GM18868 (cell line): ENCODE measurements around the gene CSF3R.

Experiments
- ATAC-seq: cut with Tn5 transposase; IDR thresholded peaks from one replicate; pipeline ENCODE4 v1.9.1; 2021; ENCODE audit warnings: mild to moderate bottlenecking, moderate library complexity; ENCODE audit not compliant: unreplicated experiment

The CSF3R gene

DNA sequence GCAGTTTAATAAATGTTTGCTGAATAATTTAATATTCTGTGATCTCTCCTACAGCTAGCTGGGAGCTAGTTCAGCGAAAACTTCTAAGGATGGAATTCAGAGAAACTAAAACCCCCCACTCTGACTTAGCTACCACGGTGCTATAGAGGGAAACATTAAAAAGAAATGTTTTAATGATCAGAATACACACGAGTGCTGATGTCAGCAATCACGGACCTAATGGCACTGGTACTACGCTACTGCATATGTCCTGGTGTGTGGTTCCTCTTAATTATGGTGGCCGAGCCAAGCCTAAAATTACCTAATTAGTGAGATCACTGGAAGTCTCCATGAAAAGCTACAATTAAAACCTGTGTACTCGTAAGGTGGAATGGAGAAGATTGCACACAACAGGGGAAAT, 61.1 kb downstream of the CSF3R start:
- no peak for ATAC-seq

GRCh38 chr1:36420836-36421317, 61.8 kb downstream of the CSF3R start:
- peak; percentile 47 for ATAC-seq

DNA sequence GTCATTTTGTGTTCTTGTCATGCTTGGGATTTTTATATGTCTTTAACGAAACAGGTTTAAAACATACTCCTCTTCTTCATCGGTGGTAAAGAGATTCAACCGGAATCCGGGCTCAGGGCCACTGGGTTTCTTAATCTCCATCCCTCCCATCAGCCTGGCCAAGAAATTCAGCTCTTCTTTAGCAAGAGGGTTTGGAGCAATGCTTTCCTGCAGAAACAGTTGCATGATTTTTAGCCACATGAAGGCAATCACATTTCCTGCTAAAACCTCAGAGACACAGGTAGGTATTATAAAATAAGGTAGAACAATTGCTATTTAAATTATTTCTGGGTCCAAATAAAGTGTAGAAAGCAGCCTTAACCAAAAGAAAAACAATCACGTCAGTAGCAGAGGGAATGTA, 62.3 kb downstream of the CSF3R start:
- ATAC-seq, result no peak

DNA sequence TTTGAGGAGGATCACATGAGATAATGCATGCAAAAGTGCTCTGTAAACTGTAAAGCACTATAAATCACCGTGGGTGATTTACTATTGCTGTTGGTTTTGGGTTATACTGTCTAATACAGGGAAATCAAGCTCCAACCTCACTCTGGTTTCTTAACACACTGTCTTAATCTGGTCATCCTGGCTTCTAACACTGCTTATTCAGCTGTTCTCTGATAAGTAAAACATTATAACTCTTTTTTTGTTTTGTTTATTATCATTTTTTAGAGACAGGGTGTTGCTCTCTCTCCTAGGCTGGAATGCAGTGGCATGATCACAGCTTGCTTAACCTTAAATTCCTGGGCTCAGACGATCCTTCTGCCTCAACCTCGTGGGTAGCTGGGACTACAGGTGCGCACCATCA, 63.1 kb downstream of the CSF3R start:
- ATAC-seq, result no peak

DNA sequence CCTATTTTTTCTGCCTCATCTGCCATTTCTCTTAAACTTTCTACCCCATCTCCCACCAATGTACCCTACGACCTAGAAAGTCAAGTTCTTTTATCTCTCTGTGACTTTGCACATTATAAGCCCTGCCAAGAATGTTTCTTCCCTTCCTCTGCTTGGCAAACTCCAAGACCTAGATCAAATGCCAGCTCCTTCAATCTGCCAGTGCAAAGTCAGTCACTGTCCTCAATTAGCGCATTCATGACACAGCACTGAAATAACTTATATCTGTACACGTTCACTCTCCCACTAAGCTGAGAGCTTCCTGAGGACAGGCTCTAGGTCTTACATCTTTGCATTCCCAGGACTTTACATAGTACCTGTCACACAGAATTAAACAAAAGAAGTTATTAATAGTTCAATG, 63.6 kb downstream of the CSF3R start:
- ATAC-seq, result no peak

- no peak for ATAC-seq
Observed at GRCh38 chr1:36417931-36418330, 64.8 kb downstream of the CSF3R start.
